A549 (cell line): Measurements from ENCODE around the gene USH1G. TPM values are rescaled to one million over a fixed set of nuclear protein-coding genes. Genes with fewer than 3 reads are reported as not detected.

ENCODE experiments used
- ATAC-seq, 2 experiments: fragments of 200-7000 bp in 1 of 2; fragments of >200 bp in 1 of 2; cut with Nextera tagmentation in 1 of 2; cut with Tn5 transposase in 1 of 2; 3 replicates each; pipeline versions ENCODE4 v1.8.0 to v1.9.1; 2018 to 2020; ENCODE audit warnings: mild to moderate bottlenecking in 1 of 2, moderate library complexity in 1 of 2
- CTCF ChIA-PET: fragments of 300-600 bp; sonication (Branson Sonifier 250); formaldehyde crosslinking; extraction: SDS; loops from one replicate; lab custom pipeline; 2021; ENCODE audit warnings: antibody characterized with exemption, inconsistent platforms; lab: Yijun Ruan, JAX
- POLR2A ChIA-PET: fragments of 350-600 bp; formaldehyde crosslinking; extraction: SDS; loops from one replicate; lab custom pipeline; 2021; ENCODE audit warnings: antibody characterized with exemption, inconsistent platforms; lab: Yijun Ruan, JAX
- DNase-seq, 2 experiments: peaks; one replicate each; pipeline versions ENCODE4 v3.0.0 to v3.0.0-alpha.2; 2011 to 2016; ENCODE audit warnings: low read depth in 1 of 2, low spot score in 1 of 2
- FAIRE-seq: peaks from 2 replicates; lab custom pipeline; 2011; peaks lifted over from hg19 to GRCh38; lab: Jason Lieb, UNC
- H3K27ac ChIP-seq, 2 experiments: fragments of >200 bp; sonication (Bioruptor Twin); formaldehyde crosslinking; 3 replicates each; pipeline ENCODE4 v1.5.1; 2016 to 2017
- H3K4me1 ChIP-seq: fragments of >200 bp; sonication (Bioruptor Twin); formaldehyde crosslinking; 3 replicates; pipeline ENCODE4 v1.6.1; 2016
- H3K4me2 ChIP-seq: fragments of >200 bp; sonication (Bioruptor Twin); formaldehyde crosslinking; 3 replicates; pipeline ENCODE4 v1.6.1; 2016
- H3K4me3 ChIP-seq: fragments of >200 bp; sonication (Bioruptor Twin); formaldehyde crosslinking; 3 replicates; pipeline ENCODE4 v1.5.1; 2016
- H3K9me3 ChIP-seq: fragments of >200 bp; sonication (Bioruptor Twin); formaldehyde crosslinking; 3 replicates; pipeline ENCODE4 v1.6.1; 2016
- ATOH8 ChIP-seq: fragments of 250-450 bp; sonication (Bioruptor Pico); IDR thresholded peaks from 2 replicates; pipeline ENCODE4 v1.5.0; 2020; ENCODE audit warnings: low read depth, mild to moderate bottlenecking, moderate library complexity
- CBX8 ChIP-seq: fragments of 200-600 bp; sonication (generic); IDR thresholded peaks from 2 replicates; pipeline ENCODE4 v1.6.1; 2016
- CEBPB ChIP-seq, 2 experiments: fragments of >200 bp in 1 of 2; sonication (Bioruptor Twin) in 1 of 2; formaldehyde crosslinking in 1 of 2; IDR thresholded peaks; 2 replicates each; pipeline ENCODE4 v1.6.1; 2012 to 2016
- CTCF ChIP-seq: fragments of >200 bp; sonication (Bioruptor Twin); formaldehyde crosslinking; IDR thresholded peaks from 3 replicates; pipeline ENCODE4 v1.5.1; 2016
- EHF ChIP-seq: fragments of 250-450 bp; sonication (Bioruptor Pico); IDR thresholded peaks from 2 replicates; pipeline ENCODE4 v1.5.0; 2020; ENCODE audit warnings: mild to moderate bottlenecking
- FOSL2 ChIP-seq, 2 experiments: fragments of 450-650 bp in 1 of 2; fragments of >200 bp in 1 of 2; sonication (Bioruptor Twin) in 1 of 2; formaldehyde crosslinking; IDR thresholded peaks; 2 replicates each; pipeline versions ENCODE4 v1.5.0 to v1.6.1; 2016 to 2020; ENCODE audit warnings: mild to moderate bottlenecking in 1 of 2, moderate library complexity in 1 of 2
- GATA3 ChIP-seq: IDR thresholded peaks from 2 replicates; pipeline ENCODE4 v1.6.1; 2012; ENCODE audit warnings: borderline replicate concordance
- HDAC2 ChIP-seq: fragments of 200-600 bp; sonication (generic); IDR thresholded peaks from 2 replicates; pipeline ENCODE4 v1.6.1; 2016
- HES2 ChIP-seq: fragments of >200 bp; sonication (Bioruptor Twin); formaldehyde crosslinking; IDR thresholded peaks from 2 replicates; pipeline ENCODE4 v1.6.1; 2016
- HOXB13 ChIP-seq: fragments of 250-450 bp; sonication (Bioruptor Pico); IDR thresholded peaks from 2 replicates; pipeline ENCODE4 v1.5.0; 2020; ENCODE audit warnings: low read depth, mild to moderate bottlenecking, moderate library complexity
- JUNB ChIP-seq: fragments of >200 bp; sonication (Bioruptor Twin); formaldehyde crosslinking; IDR thresholded peaks from 2 replicates; pipeline ENCODE4 v1.6.1; 2016
- MAFK ChIP-seq: fragments of 450-650 bp; IDR thresholded peaks from 2 replicates; pipeline ENCODE4 v1.6.1; 2014; ENCODE audit not compliant: partially characterized antibody
- MYC ChIP-seq: IDR thresholded peaks from 2 replicates; pipeline ENCODE4 v1.6.1; 2012; ENCODE audit warnings: mild to moderate bottlenecking, inconsistent platforms, low read length, improper control_type of control experiment, borderline replicate concordance
- RAD21 ChIP-seq, 2 experiments: fragments of >200 bp in 1 of 2; sonication (Bioruptor Twin) in 1 of 2; formaldehyde crosslinking in 1 of 2; IDR thresholded peaks in 1 of 2; conservative IDR thresholded peaks in 1 of 2; 2 replicates in 1 of 2; 3 replicates in 1 of 2; pipeline ENCODE4 v1.6.1; 2012 to 2018; ENCODE audit warnings: inconsistent platforms in 1 of 2
- REST ChIP-seq: fragments of 200-600 bp; sonication (generic); IDR thresholded peaks from 2 replicates; pipeline ENCODE4 v1.6.1; 2016; ENCODE audit warnings: antibody characterized with exemption, mild to moderate bottlenecking, moderate library complexity
- RNF2 ChIP-seq: fragments of 200-600 bp; sonication (generic); IDR thresholded peaks from 2 replicates; pipeline ENCODE4 v1.6.1; 2016; ENCODE audit warnings: low read depth, mild to moderate bottlenecking, antibody characterized with exemption, moderate library complexity, borderline replicate concordance
- TFCP2L1 ChIP-seq: fragments of 250-450 bp; sonication (Bioruptor Pico); IDR thresholded peaks from 2 replicates; pipeline ENCODE4 v1.5.0; 2021; ENCODE audit warnings: mild to moderate bottlenecking
- USF2 ChIP-seq: fragments of 450-650 bp; IDR thresholded peaks from 2 replicates; pipeline ENCODE4 v1.6.1; 2014; ENCODE audit warnings: antibody characterized with exemption
- ZSCAN20 ChIP-seq: fragments of 250-450 bp; sonication (Bioruptor Pico); IDR thresholded peaks from 2 replicates; pipeline ENCODE4 v1.8.0; 2022; ENCODE audit warnings: mild to moderate bottlenecking, moderate library complexity
- WGBS: methylation state at CpG from one replicate; pipeline ENCODE4 v1.1.6; 2017; ENCODE audit errors: missing lambda C conversion rate; 5-methylcytosine and 5-hydroxymethylcytosine counted together
- polyA plus RNA-seq, 4 experiments: library from polyadenylated mRNA; depleted of rRNA in 3 of 4; stranded (reverse); fragments of >200 nt; fragmentation: RNase III in 1 of 4; extraction: RNeasy Plus Mini Kit Qiagen cat#74134 plus additional on column Dnase treatment in 1 of 4; gene quantifications; 2 replicates in 3 of 4; 3 replicates in 1 of 4; pipeline ENCODE4 v1.2.3, GENCODE V29; 2011 to 2017

The USH1G gene
- polyA plus RNA-seq, 2 of the 4 experiments (the other 2 are of a cell fraction) = 0.09 to 0.12 TPM

GRCh38 chr17:74954115-74954514 is 31.1 kb upstream of the USH1G start:
- FAIRE-seq = no peak
- POLR2A ChIA-PET = no interaction called here
- Histone ChIP-seq H3K9me3 (no peaks in the 10 kb centered on the region), H3K4me3 (no peak overlapping the region), H3K4me1 (peaks cover 26% of the 10 kb centered on the region), H3K27ac (no peak overlapping the region), H3K4me2 (no peak overlapping the region; the same call in 2 of the 3 replicates)
- TF ChIP-seq FOSL2 (IDR thresholded peaks at IDR 0.05) = no peak
- no peak for TF ChIP-seq FOSL2 (CRISPR knock-in tag; IDR thresholded peaks at IDR 0.05)
- TF ChIP-seq RNF2 = no peak
- no peak for TF ChIP-seq TFCP2L1 (CRISPR knock-in tag)
- TF ChIP-seq MAFK = no peak
- no peak for TF ChIP-seq CEBPB (IDR thresholded peaks at IDR 0.05)
- TF ChIP-seq RAD21 (conservative IDR thresholded peaks at IDR 0.05 in 1 of 2, IDR thresholded peaks at IDR 0.05 in 1 of 2) = no peak
- TF ChIP-seq MYC = no peak
- no peak for TF ChIP-seq GATA3
- no peak for ATAC-seq
- no peak for DNase-seq
- 92% methylated on average over 15 of the region's 15 CpGs for WGBS
- CTCF ChIA-PET = interaction anchor here (0.6 to 42.3 kb wide), 5 partner anchors 21 to 111 kb away, joined by 3 to 1448 read pairs (median 5); partner anchors contain the start of genes MRPL58, OTOP2, OTOP3 and USH1G

GRCh38 chr17:74953134-74953687 is 30.2 kb upstream of the USH1G start:
- peak overlapping the region in 1 of 2 experiments; percentile 42; a peak in 2 of 6 replicates for H3K27ac ChIP-seq
- peaks cover 26% of the 10 kb centered on the region for H3K4me1 ChIP-seq
- WGBS = 63% methylated on average over 11 of the region's 11 CpGs
- ATAC-seq = no peak
- CTCF ChIA-PET = interaction anchor here (0.8 to 42.3 kb wide), 4 partner anchors 4 to 318 kb away, joined by 3 to 1448 read pairs (median 726); partner anchors contain the start of genes HID1, MIF4GD, OTOP2 and OTOP3
- peak overlapping the region; percentile 39 for H3K4me2 ChIP-seq
- TF ChIP-seq MYC = no peak
- no peak for TF ChIP-seq FOSL2 (IDR thresholded peaks at IDR 0.05)
- no peak for TF ChIP-seq FOSL2 (CRISPR knock-in tag; IDR thresholded peaks at IDR 0.05)
- no peak for TF ChIP-seq CBX8
- no peak for TF ChIP-seq ATOH8 (CRISPR knock-in tag)
- TF ChIP-seq JUNB = no peak
- TF ChIP-seq HES2 = no peak
- TF ChIP-seq HDAC2 = no peak
- TF ChIP-seq EHF (CRISPR knock-in tag) = no peak
- no peak for TF ChIP-seq TFCP2L1 (CRISPR knock-in tag)
- no peak for TF ChIP-seq USF2
- no peak for TF ChIP-seq HOXB13 (CRISPR knock-in tag)
- no peak for TF ChIP-seq REST
- TF ChIP-seq CTCF = no peak
- no peak for TF ChIP-seq ZSCAN20 (CRISPR knock-in tag)
- TF ChIP-seq, all 56 proteins: peak for 0
- no peak for DNase-seq
- no peak overlapping the region for H3K4me3 ChIP-seq
- POLR2A ChIA-PET = interaction anchor here (0.5 kb wide), 1 partner anchor 46 kb away, joined by 3 read pairs; no protein-coding TSS in a partner anchor
- no peaks in the 10 kb centered on the region for H3K9me3 ChIP-seq
- FAIRE-seq = no peak
